Sigmoid colon (tissue), 7 donors: ENCODE measurements around the gene CKAP4. TPM values are rescaled to one million over a fixed set of nuclear protein-coding genes. Genes with fewer than 3 reads are reported as not detected.

ENCODE experiments used
- DNase-seq: peaks from one replicate; pipeline ENCODE4 v3.0.0-alpha.2; 2019
- H3K27ac ChIP-seq, 4 donors: fragments of 200-600 bp; sonication (generic); one replicate each; pipeline ENCODE4 v1.5.1; 2016 to 2019; ENCODE audit warnings: mild to moderate bottlenecking in 1 of 4
- H3K27me3 ChIP-seq, 3 donors: fragments of 200-600 bp; sonication (generic); one replicate each; pipeline ENCODE4 v1.5.1; 2019; ENCODE audit warnings: mild to moderate bottlenecking in 1 of 3
- H3K36me3 ChIP-seq, 4 donors: fragments of 200-600 bp; sonication (generic); one replicate each; pipeline ENCODE4 v1.5.1; 2016 to 2019
- H3K4me1 ChIP-seq, 4 donors: fragments of 200-600 bp; sonication (generic); one replicate each; pipeline ENCODE4 v1.5.1; 2017 to 2019
- H3K4me3 ChIP-seq, 4 donors: fragments of 200-600 bp; sonication (generic); one replicate each; pipeline ENCODE4 v1.5.1; 2017 to 2019; ENCODE audit warnings: mild to moderate bottlenecking in 2 of 4, moderate library complexity in 1 of 4
- H3K9me3 ChIP-seq, 4 donors: fragments of 200-600 bp in 3 of 4; sonication (generic) in 3 of 4; one replicate each; pipeline versions ENCODE4 v1.5.1 to v1.6.1; 2013 to 2019
- EP300 ChIP-seq, 4 donors: sonication (generic); formaldehyde crosslinking; IDR thresholded peaks; one replicate each; pipeline ENCODE4 v1.6.1; 2017; ENCODE audit warnings: antibody characterized with exemption in 4 of 4
- POLR2A ChIP-seq, 2 donors: fragments of 450-650 bp; IDR thresholded peaks; one replicate each; pipeline ENCODE4 v1.6.1; 2016; ENCODE audit warnings: antibody characterized with exemption in 2 of 2, mild to moderate bottlenecking in 2 of 2, moderate library complexity in 2 of 2
- POLR2AphosphoS5 ChIP-seq, 4 donors: sonication (generic); formaldehyde crosslinking; IDR thresholded peaks; one replicate each; pipeline ENCODE4 v1.6.1; 2017; ENCODE audit warnings: antibody characterized with exemption in 4 of 4
- WGBS, 2 donors: extraction: QIAGEN DNeasy Blood & Tissue Kit; methylation state at CpG; one replicate each; pipeline ENCODE4 v1.1.7; 2013; 5-methylcytosine and 5-hydroxymethylcytosine counted together
- intact Hi-C: fragments of 100-400 bp; cut with DNase I; formaldehyde crosslinking; loops from one replicate; pipeline ENCODE4 v1.15.1; 2023
- polyA plus RNA-seq, 3 donors: library from polyadenylated mRNA; stranded (reverse); fragments of 200-250 nt; gene quantifications; one replicate each; pipeline ENCODE4 v1.2.3, GENCODE V29; 2013
- total RNA-seq, 4 donors: library from RNA; depleted of rRNA; stranded (reverse); fragments of >200 nt; gene quantifications; one replicate each; pipeline ENCODE4 v1.1.0, GENCODE V29; 2016
- TF ChIP-seq, protein P1 (sequence below), 4 experiments: fragments of 450-650 bp in 3 of 4; fragments of 200-600 bp in 1 of 4; IDR thresholded peaks; one replicate each; pipeline ENCODE4 v1.5.1; 2016 to 2019; ENCODE audit warnings: antibody characterized with exemption in 4 of 4, mild to moderate bottlenecking in 3 of 4, moderate library complexity in 2 of 4
- donor health status: healthy with polysubstance abuse.
- donor health status: Bipolar disorder and iron deficiency.
- donor health status: healthy.

The CKAP4 gene
- total and polyA plus RNA-seq, 7 donors, result 9.2 to 49.1 (median 23.5) TPM

DNA sequence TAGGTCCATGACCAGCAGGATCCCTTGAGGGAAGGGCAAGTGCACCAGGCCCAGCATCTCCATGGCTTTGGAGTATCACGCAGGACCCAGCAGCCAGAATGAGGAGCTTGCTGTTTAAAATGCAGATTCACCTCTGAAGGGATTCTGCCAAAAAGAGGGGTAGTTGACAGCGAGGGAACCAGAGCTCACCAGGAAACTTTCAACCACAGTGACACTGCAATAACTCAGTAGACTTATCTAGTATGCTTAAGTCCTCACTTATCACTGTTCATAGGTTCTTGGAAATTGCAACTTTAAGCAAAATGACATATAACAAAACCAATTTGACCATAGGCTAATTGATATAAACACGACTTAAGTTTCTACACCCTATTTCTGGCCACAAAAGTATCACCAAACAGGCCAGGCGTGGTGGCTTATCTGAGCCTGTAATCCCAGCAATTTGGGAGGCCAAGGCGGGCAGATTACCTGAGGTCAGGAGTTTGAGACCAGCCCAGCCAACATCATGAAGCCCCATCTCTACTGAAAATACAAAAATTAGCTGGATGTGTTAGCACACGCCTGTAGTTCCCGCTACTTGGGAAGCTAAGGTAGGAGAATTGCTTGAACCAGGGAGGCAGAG, 21.4 kb upstream of the CKAP4 start:
- Histone ChIP-seq H3K27me3 (no peaks in the 10 kb centered on the region), H3K9me3 (no peaks in the 10 kb centered on the region), H3K4me3 (no peak overlapping the region), H3K36me3 (no peaks in the 10 kb centered on the region), H3K27ac (no peak overlapping the region), H3K4me1 (no peaks in the 10 kb centered on the region)
- TF ChIP-seq EP300 (IDR thresholded peaks at IDR 0.05), result no peak
- TF ChIP-seq, protein P1, sequence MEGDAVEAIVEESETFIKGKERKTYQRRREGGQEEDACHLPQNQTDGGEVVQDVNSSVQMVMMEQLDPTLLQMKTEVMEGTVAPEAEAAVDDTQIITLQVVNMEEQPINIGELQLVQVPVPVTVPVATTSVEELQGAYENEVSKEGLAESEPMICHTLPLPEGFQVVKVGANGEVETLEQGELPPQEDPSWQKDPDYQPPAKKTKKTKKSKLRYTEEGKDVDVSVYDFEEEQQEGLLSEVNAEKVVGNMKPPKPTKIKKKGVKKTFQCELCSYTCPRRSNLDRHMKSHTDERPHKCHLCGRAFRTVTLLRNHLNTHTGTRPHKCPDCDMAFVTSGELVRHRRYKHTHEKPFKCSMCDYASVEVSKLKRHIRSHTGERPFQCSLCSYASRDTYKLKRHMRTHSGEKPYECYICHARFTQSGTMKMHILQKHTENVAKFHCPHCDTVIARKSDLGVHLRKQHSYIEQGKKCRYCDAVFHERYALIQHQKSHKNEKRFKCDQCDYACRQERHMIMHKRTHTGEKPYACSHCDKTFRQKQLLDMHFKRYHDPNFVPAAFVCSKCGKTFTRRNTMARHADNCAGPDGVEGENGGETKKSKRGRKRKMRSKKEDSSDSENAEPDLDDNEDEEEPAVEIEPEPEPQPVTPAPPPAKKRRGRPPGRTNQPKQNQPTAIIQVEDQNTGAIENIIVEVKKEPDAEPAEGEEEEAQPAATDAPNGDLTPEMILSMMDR (IDR thresholded peaks at IDR 0.05), result no peak
- TF ChIP-seq POLR2A (IDR thresholded peaks at IDR 0.05), result no peak
- no peak for TF ChIP-seq POLR2AphosphoS5 (IDR thresholded peaks at IDR 0.05)
- WGBS, 2 donors, result 81 to 92% methylated on average over 7 of the region's 7 CpGs
- DNase-seq, result no peak
- intact Hi-C loops, result no loop called here

DNA sequence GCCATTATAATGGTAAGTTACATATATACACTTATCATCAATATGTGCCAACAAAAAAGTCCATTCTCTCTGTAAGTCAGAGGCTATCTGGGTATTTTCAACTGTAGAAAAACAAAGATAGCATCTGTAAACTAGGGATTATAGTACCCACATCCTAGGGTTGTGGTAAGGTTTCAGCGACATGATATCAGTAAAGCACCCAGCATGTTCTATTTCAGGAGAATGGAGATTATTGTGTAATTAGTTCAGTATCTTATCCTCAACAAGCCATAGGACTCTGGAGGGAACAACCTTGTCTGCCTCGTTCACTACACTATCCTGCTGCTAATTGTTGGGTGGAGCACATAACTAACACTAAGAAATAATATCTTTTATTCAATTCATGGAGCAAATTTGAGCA, 19.7 kb upstream of the CKAP4 start:
- no peaks in the 10 kb centered on the region for H3K27me3 ChIP-seq
- H3K4me3 ChIP-seq, result no peak overlapping the region
- no peaks in the 10 kb centered on the region for H3K9me3 ChIP-seq
- H3K4me1 ChIP-seq, result no peaks in the 10 kb centered on the region
- no peak overlapping the region for H3K27ac ChIP-seq
- TF ChIP-seq POLR2AphosphoS5 (IDR thresholded peaks at IDR 0.05) (no peak), EP300 (IDR thresholded peaks at IDR 0.05) (no peak), POLR2A (IDR thresholded peaks at IDR 0.05) (no peak)
- TF ChIP-seq, protein P1 (IDR thresholded peaks at IDR 0.05), result no peak
- DNase-seq, result no peak
- intact Hi-C loops, result no loop called here
- WGBS, 2 donors, result 72 to 75% methylated on average over 2 of the region's 2 CpGs
- no peaks in the 10 kb centered on the region for H3K36me3 ChIP-seq

DNA sequence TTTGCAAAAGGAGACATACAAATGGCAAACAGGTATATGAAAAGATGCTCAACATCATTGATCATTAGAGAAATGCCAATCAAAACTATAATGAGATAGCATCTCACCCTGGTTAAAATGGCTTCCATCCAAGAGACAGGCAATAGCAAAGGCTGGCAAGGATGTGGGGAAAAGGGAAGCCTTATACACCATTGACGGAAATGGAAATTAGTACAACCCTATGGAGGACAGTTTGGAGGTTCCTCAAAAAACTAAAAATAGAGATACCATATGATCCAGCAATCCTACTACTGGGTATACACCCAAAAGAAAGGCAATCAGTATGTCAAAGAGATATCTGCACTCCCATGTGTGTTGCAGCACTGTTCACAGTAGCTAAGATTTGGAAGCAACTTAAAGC, 17.3 kb upstream of the CKAP4 start:
- no peak overlapping the region for H3K4me3 ChIP-seq
- 93 to 98% methylated on average over 1 of the region's 1 CpG for WGBS, 2 donors
- H3K36me3 ChIP-seq, result no peaks in the 10 kb centered on the region
- H3K4me1 ChIP-seq, result no peaks in the 10 kb centered on the region
- TF ChIP-seq EP300 (IDR thresholded peaks at IDR 0.05) (no peak), POLR2AphosphoS5 (IDR thresholded peaks at IDR 0.05) (no peak), POLR2A (IDR thresholded peaks at IDR 0.05) (no peak)
- TF ChIP-seq, protein P1 (IDR thresholded peaks at IDR 0.05), result no peak
- DNase-seq, result no peak
- no peak overlapping the region for H3K27ac ChIP-seq
- no peaks in the 10 kb centered on the region for H3K9me3 ChIP-seq
- H3K27me3 ChIP-seq, result no peaks in the 10 kb centered on the region
- intact Hi-C loops, result no loop called here

DNA sequence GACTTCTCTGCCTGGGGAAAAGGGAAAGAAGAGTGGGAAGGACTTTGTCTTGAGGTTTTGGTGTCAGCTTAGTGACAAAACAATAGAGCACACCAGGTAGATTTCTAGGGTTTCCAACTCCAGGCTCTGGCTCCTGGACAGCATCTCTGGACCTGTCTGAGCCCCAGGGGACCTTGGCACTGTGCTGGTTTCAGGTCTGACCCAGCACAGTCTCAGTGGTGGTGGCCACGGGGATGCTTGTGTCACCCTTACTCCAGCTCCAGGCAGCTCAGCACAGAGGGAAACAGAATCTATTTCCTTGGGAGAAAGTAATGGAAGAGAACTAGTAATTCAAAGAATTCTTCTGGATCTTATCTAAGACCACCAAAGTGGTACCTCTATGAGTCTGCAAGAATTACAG, 11.1 kb upstream of the CKAP4 start:
- Histone ChIP-seq H3K4me1 (no peaks in the 10 kb centered on the region), H3K27me3 (no peaks in the 10 kb centered on the region), H3K27ac (no peak overlapping the region), H3K36me3 (no peaks in the 10 kb centered on the region), H3K9me3 (no peaks in the 10 kb centered on the region), H3K4me3 (no peak overlapping the region)
- TF ChIP-seq, protein P1 (IDR thresholded peaks at IDR 0.05), result no peak
- TF ChIP-seq POLR2A (IDR thresholded peaks at IDR 0.05) (no peak), EP300 (IDR thresholded peaks at IDR 0.05) (no peak), POLR2AphosphoS5 (IDR thresholded peaks at IDR 0.05) (no peak)
- 85 to 94% methylated on average over 1 of the region's 1 CpG for WGBS, 2 donors
- intact Hi-C loops, result no loop called here
- no peak for DNase-seq

DNA sequence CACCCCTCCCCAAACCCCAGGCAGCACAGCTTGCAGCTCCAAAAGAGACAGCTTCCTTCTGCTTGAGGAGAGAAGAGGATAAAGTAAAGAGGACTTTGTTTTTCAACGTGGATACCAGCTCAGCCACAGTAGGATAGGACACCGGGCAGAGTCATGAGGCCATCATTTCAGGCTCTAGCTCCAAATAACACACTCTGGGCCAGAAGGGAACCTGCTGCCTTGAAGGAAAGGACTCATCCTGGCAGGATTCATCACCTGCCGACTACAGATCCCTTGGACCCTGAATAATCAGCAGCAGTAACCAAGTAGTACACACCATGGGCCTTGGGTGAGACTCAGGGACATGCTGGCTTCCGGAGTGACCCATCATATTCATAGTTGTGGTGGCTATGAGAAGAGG, 10.4 kb upstream of the CKAP4 start:
- TF ChIP-seq EP300 (IDR thresholded peaks at IDR 0.05) (no peak), POLR2A (IDR thresholded peaks at IDR 0.05) (no peak), POLR2AphosphoS5 (IDR thresholded peaks at IDR 0.05) (no peak)
- TF ChIP-seq, protein P1 (IDR thresholded peaks at IDR 0.05), result no peak
- no peak for DNase-seq
- H3K36me3 ChIP-seq, result no peaks in the 10 kb centered on the region
- no peaks in the 10 kb centered on the region for H3K27me3 ChIP-seq
- H3K4me3 ChIP-seq, result no peak overlapping the region
- no peaks in the 10 kb centered on the region for H3K9me3 ChIP-seq
- no peak overlapping the region for H3K27ac ChIP-seq
- 79 to 90% methylated on average over 4 of the region's 4 CpGs for whole genome bisulfite sequencing, 2 donors
- H3K4me1 ChIP-seq, result no peaks in the 10 kb centered on the region
- intact Hi-C loops, result no loop called here
